HepG2 (cell line): ENCODE data around the gene FARSB. TPM values are rescaled to one million over a fixed set of nuclear protein-coding genes. Genes with fewer than 3 reads are reported as not detected.

Experiments used
- DBP ChIP-seq: sonication (generic); formaldehyde crosslinking; IDR thresholded peaks from 2 replicates; pipeline ENCODE4 v1.4.0; 2020; ENCODE audit warnings: missing genetic modification reagents; ENCODE audit errors: not compliant biosample characterization
- ELK4 ChIP-seq: sonication (generic); formaldehyde crosslinking; IDR thresholded peaks from 2 replicates; pipeline ENCODE4 v1.9.0; 2021; ENCODE audit warnings: missing genetic modification reagents, borderline replicate concordance
- GATAD1 ChIP-seq: IDR thresholded peaks from 2 replicates; pipeline ENCODE4 v1.6.1; 2016; ENCODE audit warnings: missing genetic modification reagents, missing compliant biosample characterization
- KMT2B ChIP-seq: IDR thresholded peaks from 2 replicates; pipeline ENCODE4 v1.6.1; 2016; ENCODE audit warnings: missing genetic modification reagents, missing compliant biosample characterization
- NBN ChIP-seq: fragments of 450-650 bp; conservative IDR thresholded peaks from 2 replicates; pipeline ENCODE4 v1.6.1; 2017
- NKX3-1 ChIP-seq: sonication (generic); formaldehyde crosslinking; IDR thresholded peaks from 2 replicates; pipeline ENCODE4 v1.5.0; 2020; ENCODE audit warnings: missing genetic modification reagents
- SALL1 ChIP-seq: sonication (generic); formaldehyde crosslinking; IDR thresholded peaks from 2 replicates; pipeline ENCODE4 v1.8.0; 2022; ENCODE audit warnings: mild to moderate bottlenecking, missing genetic modification reagents
- SYNCRIP ChIP-seq: fragments of 200-400 bp; formaldehyde crosslinking; IDR thresholded peaks from 2 replicates; pipeline ENCODE4 v1.6.1; 2018; ENCODE audit warnings: mild to moderate bottlenecking, low read depth, low read length; ENCODE audit not compliant: insufficient read depth
- ZNF512 ChIP-seq: sonication (generic); formaldehyde crosslinking; IDR thresholded peaks from 2 replicates; pipeline ENCODE4 v1.4.0; 2020; ENCODE audit warnings: mild to moderate bottlenecking, missing genetic modification reagents
- ZNF615 ChIP-seq: sonication (generic); formaldehyde crosslinking; IDR thresholded peaks from 2 replicates; pipeline ENCODE4 v1.5.0; 2020; ENCODE audit warnings: mild to moderate bottlenecking, missing genetic modification reagents, borderline replicate concordance
- polyA plus RNA-seq, 8 experiments: library from polyadenylated mRNA; depleted of rRNA in 3 of 8; stranded (reverse) in 7 of 8; unstranded in 1 of 8; fragments of >200 nt; fragmentation: Illumina TruSeq in 4 of 8; extraction: Trizol in 4 of 8; gene quantifications; 2 replicates each; pipeline versions ENCODE4 v1.2.1 to v1.2.3, GENCODE V29; 2011 to 2016; ENCODE audit warnings: low read depth in 4 of 8, missing spikeins in 1 of 8, mixed read lengths in 1 of 8; ENCODE audit not compliant: insufficient read depth in 1 of 8
- total RNA-seq, 5 experiments: library from RNA; depleted of rRNA; stranded (reverse); fragments of >200 nt; fragmentation: Illumina TruSeq; extraction: Trizol; gene quantifications; 2 replicates each; pipeline ENCODE4 v1.2.3, GENCODE V29; 2016; ENCODE audit warnings: low read depth in 1 of 5
- TF ChIP-seq, protein P1 (sequence below): sonication (generic); IDR thresholded peaks from 2 replicates; pipeline ENCODE4 v1.6.1; 2016; ENCODE audit warnings: low read depth, borderline replicate concordance
- TF ChIP-seq, protein P2 (sequence below), 2 experiments: IDR thresholded peaks; 2 replicates each; pipeline ENCODE4 v1.6.1; 2011 to 2012; ENCODE audit warnings: low read length in 2 of 2, borderline replicate concordance in 1 of 2, low read depth in 1 of 2, mild to moderate bottlenecking in 1 of 2, moderate library complexity in 1 of 2
- TF ChIP-seq, protein P3 (sequence below): sonication (generic); formaldehyde crosslinking; IDR thresholded peaks from 2 replicates; pipeline ENCODE4 v1.8.0; 2022; ENCODE audit warnings: mild to moderate bottlenecking, missing genetic modification reagents; ENCODE audit not compliant: insufficient replicate concordance
- TF ChIP-seq, protein P4 (sequence below): sonication (generic); formaldehyde crosslinking; IDR thresholded peaks from 2 replicates; pipeline ENCODE4 v1.9.0; 2021; ENCODE audit warnings: missing genetic modification reagents, borderline replicate concordance

Gene FARSB
- total and polyA plus RNA-seq, 2 of the 13 experiments (the other 11 are each of a cell fraction or from before 2014, with no cell fraction given), result 23.3 to 45.9 TPM

DNA sequence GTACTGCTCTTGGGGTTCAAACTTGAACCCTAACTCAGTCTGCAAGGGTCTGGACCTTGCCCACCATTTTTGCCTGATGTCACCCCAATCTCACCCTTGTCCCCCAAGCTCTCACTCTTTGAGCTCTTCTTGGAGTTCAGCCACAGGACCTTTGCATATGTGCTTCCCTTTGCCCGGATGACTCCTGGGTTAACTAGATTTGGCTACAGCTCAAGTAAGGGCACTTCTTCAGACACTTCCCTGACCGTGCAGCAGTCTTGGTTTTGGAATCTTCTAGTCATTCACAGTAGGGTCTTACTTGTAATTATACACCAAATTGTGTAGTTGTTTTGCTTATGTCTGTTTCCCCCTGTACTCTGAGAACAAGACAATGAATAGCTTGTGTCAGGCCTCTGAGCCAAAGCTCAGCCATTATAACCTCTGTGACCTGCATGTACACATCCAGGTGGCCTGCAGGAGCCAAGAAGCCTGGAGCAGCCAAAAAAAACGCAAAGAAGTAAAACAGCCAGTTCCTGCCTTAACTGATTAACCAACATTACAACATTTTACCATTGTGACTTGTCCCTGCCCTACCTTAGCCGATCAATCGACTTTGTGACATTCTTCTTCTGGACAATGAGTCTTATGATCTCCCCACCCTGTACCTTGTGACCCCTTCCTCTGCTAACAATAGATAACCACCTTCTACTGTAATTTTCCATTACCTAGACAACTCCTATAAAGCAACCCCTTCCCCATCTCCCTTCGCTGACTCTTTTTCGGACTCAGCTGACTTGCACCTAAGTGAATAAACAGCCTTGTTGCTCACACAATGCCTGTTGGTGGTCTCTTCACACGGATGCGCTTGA is 14.5 kb upstream of the FARSB start (continued):
- no peak for TF ChIP-seq SYNCRIP
- TF ChIP-seq NKX3-1 (CRISPR knock-in tag), result peak; percentile 75; the same call in 1 of the 2 replicates
- no peak for TF ChIP-seq ELK4
- TF ChIP-seq KMT2B (CRISPR knock-in tag), result no peak
- peak; percentile 46 for TF ChIP-seq GATAD1
- no peak for TF ChIP-seq ZNF615 (CRISPR knock-in tag)
- TF ChIP-seq DBP (CRISPR knock-in tag), result no peak
- no peak for TF ChIP-seq NBN
- TF ChIP-seq, protein P1, sequence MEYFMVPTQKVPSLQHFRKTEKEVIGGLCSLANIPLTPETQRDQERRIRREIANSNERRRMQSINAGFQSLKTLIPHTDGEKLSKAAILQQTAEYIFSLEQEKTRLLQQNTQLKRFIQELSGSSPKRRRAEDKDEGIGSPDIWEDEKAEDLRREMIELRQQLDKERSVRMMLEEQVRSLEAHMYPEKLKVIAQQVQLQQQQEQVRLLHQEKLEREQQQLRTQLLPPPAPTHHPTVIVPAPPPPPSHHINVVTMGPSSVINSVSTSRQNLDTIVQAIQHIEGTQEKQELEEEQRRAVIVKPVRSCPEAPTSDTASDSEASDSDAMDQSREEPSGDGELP, result peak; percentile 48; the same call in 1 of the 2 replicates
- no peak for TF ChIP-seq ZNF512 (CRISPR knock-in tag)
- TF ChIP-seq, protein P2, sequence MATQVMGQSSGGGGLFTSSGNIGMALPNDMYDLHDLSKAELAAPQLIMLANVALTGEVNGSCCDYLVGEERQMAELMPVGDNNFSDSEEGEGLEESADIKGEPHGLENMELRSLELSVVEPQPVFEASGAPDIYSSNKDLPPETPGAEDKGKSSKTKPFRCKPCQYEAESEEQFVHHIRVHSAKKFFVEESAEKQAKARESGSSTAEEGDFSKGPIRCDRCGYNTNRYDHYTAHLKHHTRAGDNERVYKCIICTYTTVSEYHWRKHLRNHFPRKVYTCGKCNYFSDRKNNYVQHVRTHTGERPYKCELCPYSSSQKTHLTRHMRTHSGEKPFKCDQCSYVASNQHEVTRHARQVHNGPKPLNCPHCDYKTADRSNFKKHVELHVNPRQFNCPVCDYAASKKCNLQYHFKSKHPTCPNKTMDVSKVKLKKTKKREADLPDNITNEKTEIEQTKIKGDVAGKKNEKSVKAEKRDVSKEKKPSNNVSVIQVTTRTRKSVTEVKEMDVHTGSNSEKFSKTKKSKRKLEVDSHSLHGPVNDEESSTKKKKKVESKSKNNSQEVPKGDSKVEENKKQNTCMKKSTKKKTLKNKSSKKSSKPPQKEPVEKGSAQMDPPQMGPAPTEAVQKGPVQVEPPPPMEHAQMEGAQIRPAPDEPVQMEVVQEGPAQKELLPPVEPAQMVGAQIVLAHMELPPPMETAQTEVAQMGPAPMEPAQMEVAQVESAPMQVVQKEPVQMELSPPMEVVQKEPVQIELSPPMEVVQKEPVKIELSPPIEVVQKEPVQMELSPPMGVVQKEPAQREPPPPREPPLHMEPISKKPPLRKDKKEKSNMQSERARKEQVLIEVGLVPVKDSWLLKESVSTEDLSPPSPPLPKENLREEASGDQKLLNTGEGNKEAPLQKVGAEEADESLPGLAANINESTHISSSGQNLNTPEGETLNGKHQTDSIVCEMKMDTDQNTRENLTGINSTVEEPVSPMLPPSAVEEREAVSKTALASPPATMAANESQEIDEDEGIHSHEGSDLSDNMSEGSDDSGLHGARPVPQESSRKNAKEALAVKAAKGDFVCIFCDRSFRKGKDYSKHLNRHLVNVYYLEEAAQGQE (IDR thresholded peaks at IDR 0.05; ENCODE audit: borderline replicate concordance in 1 of 2, low read depth in 1 of 2, low read length in 2 of 2), result 0 out of 4 replicates have a peak, but pooled peaks of 1 of the 2 experiments have one; percentile 27
- TF ChIP-seq SALL1, result peak; percentile 37; the same call in 1 of the 2 replicates
- TF ChIP-seq, protein P3, sequence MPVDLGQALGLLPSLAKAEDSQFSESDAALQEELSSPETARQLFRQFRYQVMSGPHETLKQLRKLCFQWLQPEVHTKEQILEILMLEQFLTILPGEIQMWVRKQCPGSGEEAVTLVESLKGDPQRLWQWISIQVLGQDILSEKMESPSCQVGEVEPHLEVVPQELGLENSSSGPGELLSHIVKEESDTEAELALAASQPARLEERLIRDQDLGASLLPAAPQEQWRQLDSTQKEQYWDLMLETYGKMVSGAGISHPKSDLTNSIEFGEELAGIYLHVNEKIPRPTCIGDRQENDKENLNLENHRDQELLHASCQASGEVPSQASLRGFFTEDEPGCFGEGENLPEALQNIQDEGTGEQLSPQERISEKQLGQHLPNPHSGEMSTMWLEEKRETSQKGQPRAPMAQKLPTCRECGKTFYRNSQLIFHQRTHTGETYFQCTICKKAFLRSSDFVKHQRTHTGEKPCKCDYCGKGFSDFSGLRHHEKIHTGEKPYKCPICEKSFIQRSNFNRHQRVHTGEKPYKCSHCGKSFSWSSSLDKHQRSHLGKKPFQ (CRISPR knock-in tag), result no peak
- TF ChIP-seq, protein P4, sequence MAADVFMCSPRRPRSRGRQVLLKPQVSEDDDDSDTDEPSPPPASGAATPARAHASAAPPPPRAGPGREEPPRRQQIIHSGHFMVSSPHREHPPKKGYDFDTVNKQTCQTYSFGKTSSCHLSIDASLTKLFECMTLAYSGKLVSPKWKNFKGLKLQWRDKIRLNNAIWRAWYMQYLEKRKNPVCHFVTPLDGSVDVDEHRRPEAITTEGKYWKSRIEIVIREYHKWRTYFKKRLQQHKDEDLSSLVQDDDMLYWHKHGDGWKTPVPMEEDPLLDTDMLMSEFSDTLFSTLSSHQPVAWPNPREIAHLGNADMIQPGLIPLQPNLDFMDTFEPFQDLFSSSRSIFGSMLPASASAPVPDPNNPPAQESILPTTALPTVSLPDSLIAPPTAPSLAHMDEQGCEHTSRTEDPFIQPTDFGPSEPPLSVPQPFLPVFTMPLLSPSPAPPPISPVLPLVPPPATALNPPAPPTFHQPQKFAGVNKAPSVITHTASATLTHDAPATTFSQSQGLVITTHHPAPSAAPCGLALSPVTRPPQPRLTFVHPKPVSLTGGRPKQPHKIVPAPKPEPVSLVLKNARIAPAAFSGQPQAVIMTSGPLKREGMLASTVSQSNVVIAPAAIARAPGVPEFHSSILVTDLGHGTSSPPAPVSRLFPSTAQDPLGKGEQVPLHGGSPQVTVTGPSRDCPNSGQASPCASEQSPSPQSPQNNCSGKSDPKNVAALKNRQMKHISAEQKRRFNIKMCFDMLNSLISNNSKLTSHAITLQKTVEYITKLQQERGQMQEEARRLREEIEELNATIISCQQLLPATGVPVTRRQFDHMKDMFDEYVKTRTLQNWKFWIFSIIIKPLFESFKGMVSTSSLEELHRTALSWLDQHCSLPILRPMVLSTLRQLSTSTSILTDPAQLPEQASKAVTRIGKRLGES (CRISPR knock-in tag), result no peak
